DMS153 treated with DMSO at 0.1 percent for 48 hours (cell line): ENCODE measurements around the gene EEF1E1.

Experiments used
- DNase-seq: peaks from one replicate; lab custom pipeline; 2025; ENCODE audit not compliant: unreplicated experiment; lab: John Stamatoyannopoulos, UW

The EEF1E1 gene

GRCh38 chr6:8088886-8089285, 13.5 kb downstream of the EEF1E1 start:
- no peak for DNase-seq

- no peak for DNase-seq
Measured at GRCh38 chr6:8087870-8088754, 14.2 kb downstream of the EEF1E1 start.

- no peak for DNase-seq
Measured at GRCh38 chr6:8086755-8087306, 15.5 kb downstream of the EEF1E1 start.

- DNase-seq, result no peak
Measured at GRCh38 chr6:8085053-8085511, 17.3 kb downstream of the EEF1E1 start.

GRCh38 chr6:8084586-8084985, 17.8 kb downstream of the EEF1E1 start:
- DNase-seq, result no peak

- DNase-seq, result no peak
Measured at GRCh38 chr6:8082954-8083858, 19.1 kb downstream of the EEF1E1 start.

- no peak for DNase-seq
Measured at GRCh38 chr6:8082572-8082953, 19.8 kb downstream of the EEF1E1 start.

GRCh38 chr6:8080362-8081151, 21.8 kb downstream of the EEF1E1 start:
- no peak for DNase-seq

GRCh38 chr6:8079126-8079525, 23.2 kb downstream of the EEF1E1 start:
- DNase-seq, result no peak

- DNase-seq, result no peak
Measured at GRCh38 chr6:8077991-8078390, 24.4 kb downstream of the EEF1E1 start.

- DNase-seq, result no peak
Measured at GRCh38 chr6:8075704-8076103, 26.6 kb downstream of the EEF1E1 start.

GRCh38 chr6:8075185-8075584, 27.2 kb downstream of the EEF1E1 start:
- DNase-seq, result no peak

GRCh38 chr6:8074213-8074612, 28.1 kb downstream of the EEF1E1 start:
- DNase-seq, result no peak

- DNase-seq, result no peak
Measured at GRCh38 chr6:8073758-8074157, 28.6 kb downstream of the EEF1E1 start.

GRCh38 chr6:8070718-8071117, 31.6 kb downstream of the EEF1E1 start:
- DNase-seq, result no peak

- DNase-seq, result no peak
Measured at GRCh38 chr6:8069631-8070284, 32.6 kb downstream of the EEF1E1 start.

- DNase-seq, result no peak
Measured at GRCh38 chr6:8069151-8069550, 33.2 kb downstream of the EEF1E1 start.

GRCh38 chr6:8066108-8066507, 36.2 kb downstream of the EEF1E1 start:
- DNase-seq, result no peak

- no peak for DNase-seq
Measured at GRCh38 chr6:8065519-8065911, 36.8 kb downstream of the EEF1E1 start.
